Suprapubic skin (tissue), 4 donors: ENCODE results near the gene PACS1. TPM values are rescaled to one million over a fixed set of nuclear protein-coding genes. Genes with fewer than 3 reads are reported as not detected.

Experiments
- DNase-seq, 2 donors: peaks; one replicate each; pipeline ENCODE4 v3.0.0-alpha.2; 2019; ENCODE audit warnings: low spot score in 2 of 2
- H3K27ac ChIP-seq: fragments of 200-600 bp; sonication (generic); one replicate; pipeline ENCODE4 v1.5.1; 2019
- H3K27me3 ChIP-seq: fragments of 200-600 bp; sonication (generic); one replicate; pipeline ENCODE4 v1.5.1; 2019
- H3K36me3 ChIP-seq: fragments of 200-600 bp; sonication (generic); one replicate; pipeline ENCODE4 v1.5.1; 2019
- H3K4me1 ChIP-seq: fragments of 200-600 bp; sonication (generic); one replicate; pipeline ENCODE4 v1.5.1; 2019
- H3K4me3 ChIP-seq: fragments of 200-600 bp; sonication (generic); one replicate; pipeline ENCODE4 v1.5.1; 2019; ENCODE audit warnings: mild to moderate bottlenecking
- H3K9me3 ChIP-seq: fragments of 200-600 bp; sonication (generic); one replicate; pipeline ENCODE4 v1.5.1; 2019
- EP300 ChIP-seq: sonication (generic); formaldehyde crosslinking; IDR thresholded peaks from one replicate; pipeline ENCODE4 v1.6.1; 2017; ENCODE audit warnings: antibody characterized with exemption
- POLR2A ChIP-seq, 2 donors: fragments of 450-650 bp; IDR thresholded peaks; one replicate each; pipeline ENCODE4 v1.6.1; 2017; ENCODE audit warnings: antibody characterized with exemption in 2 of 2, mild to moderate bottlenecking in 2 of 2, moderate library complexity in 2 of 2
- POLR2AphosphoS5 ChIP-seq, 3 donors: sonication (generic); formaldehyde crosslinking; IDR thresholded peaks; one replicate each; pipeline ENCODE4 v1.6.1; 2017; ENCODE audit warnings: antibody characterized with exemption in 3 of 3
- WGBS: methylation state at CpG from one replicate; pipeline ENCODE4 v1.1.5; 2018; 5-methylcytosine and 5-hydroxymethylcytosine counted together
- total RNA-seq, 4 donors: library from RNA; depleted of rRNA; stranded (reverse); fragments of >200 nt; gene quantifications; one replicate each; pipeline ENCODE4 v1.1.0, GENCODE V29; 2016
- TF ChIP-seq, protein P1 (sequence below), 2 donors: fragments of 200-600 bp in 1 of 2; fragments of 450-650 bp in 1 of 2; sonication (generic) in 1 of 2; IDR thresholded peaks; one replicate each; pipeline ENCODE4 v1.5.1; 2016 to 2019; ENCODE audit warnings: antibody characterized with exemption in 2 of 2, mild to moderate bottlenecking in 1 of 2, moderate library complexity in 1 of 2

PACS1 gene
- total RNA-seq, 4 donors from 2014 or later, result 30.5 to 78.6 (median 41.8) TPM

DNA sequence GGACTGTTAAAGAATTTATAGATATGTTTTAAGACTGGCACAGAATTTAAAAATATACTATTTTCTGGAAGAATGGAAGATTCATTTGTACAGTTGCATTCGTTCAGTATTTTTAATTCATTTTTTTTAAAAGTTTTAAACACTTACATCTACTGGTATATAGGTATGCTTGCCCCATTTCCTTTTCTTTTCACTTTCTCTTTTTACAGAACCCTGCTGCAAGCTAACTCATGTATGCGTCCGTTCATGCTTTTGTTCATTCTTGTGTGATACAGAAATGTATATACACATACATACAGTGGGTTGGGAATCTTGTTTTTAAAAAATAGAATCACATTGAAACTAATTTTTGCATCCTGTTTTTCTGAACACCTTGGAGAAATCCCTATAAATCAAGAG is 31.0 kb downstream of the PACS1 start:
- TF ChIP-seq EP300 (no peak), POLR2A (IDR thresholded peaks at IDR 0.05) (no peak), POLR2AphosphoS5 (IDR thresholded peaks at IDR 0.05) (no peak)
- TF ChIP-seq, protein P1, sequence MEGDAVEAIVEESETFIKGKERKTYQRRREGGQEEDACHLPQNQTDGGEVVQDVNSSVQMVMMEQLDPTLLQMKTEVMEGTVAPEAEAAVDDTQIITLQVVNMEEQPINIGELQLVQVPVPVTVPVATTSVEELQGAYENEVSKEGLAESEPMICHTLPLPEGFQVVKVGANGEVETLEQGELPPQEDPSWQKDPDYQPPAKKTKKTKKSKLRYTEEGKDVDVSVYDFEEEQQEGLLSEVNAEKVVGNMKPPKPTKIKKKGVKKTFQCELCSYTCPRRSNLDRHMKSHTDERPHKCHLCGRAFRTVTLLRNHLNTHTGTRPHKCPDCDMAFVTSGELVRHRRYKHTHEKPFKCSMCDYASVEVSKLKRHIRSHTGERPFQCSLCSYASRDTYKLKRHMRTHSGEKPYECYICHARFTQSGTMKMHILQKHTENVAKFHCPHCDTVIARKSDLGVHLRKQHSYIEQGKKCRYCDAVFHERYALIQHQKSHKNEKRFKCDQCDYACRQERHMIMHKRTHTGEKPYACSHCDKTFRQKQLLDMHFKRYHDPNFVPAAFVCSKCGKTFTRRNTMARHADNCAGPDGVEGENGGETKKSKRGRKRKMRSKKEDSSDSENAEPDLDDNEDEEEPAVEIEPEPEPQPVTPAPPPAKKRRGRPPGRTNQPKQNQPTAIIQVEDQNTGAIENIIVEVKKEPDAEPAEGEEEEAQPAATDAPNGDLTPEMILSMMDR (IDR thresholded peaks at IDR 0.05), result no peak
- no peaks in the 10 kb centered on the region for H3K27me3 ChIP-seq
- no peak for DNase-seq
- no peak overlapping the region for H3K4me3 ChIP-seq
- no peak overlapping the region for H3K27ac ChIP-seq
- H3K9me3 ChIP-seq, result no peaks in the 10 kb centered on the region
- peaks cover 13% of the 10 kb centered on the region for H3K4me1 ChIP-seq
- H3K36me3 ChIP-seq, result no peaks in the 10 kb centered on the region
- 75% methylated on average over 3 of the region's 3 CpGs for WGBS

DNA sequence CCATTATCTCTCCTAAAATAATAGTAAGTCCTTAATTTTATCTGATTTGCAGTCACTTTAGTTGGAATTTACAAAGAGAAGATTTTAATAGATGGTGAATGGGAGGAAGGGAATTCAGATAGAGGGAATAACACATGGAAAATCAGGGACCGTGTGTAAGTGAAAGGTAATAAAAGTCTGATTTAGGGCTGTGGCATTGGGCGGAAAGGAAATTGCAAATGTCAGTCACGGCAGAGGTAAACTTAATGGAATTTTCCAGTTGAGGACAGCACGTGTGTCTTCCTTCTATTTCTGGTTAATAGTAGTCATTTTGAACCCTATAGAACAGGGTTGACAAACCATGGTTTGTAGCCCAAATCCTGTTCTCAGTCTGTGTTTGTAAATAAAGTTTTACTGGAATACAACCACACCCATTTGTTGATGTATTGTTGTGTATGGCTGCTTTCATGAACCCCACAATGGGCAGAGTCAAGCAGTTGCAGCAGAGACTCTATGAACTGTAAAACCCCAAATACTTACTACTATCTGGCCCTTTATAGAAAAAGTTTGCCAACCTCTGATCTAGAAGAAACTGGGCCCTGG is 34.1 kb downstream of the PACS1 start:
- Histone ChIP-seq H3K9me3 (no peaks in the 10 kb centered on the region), H3K27me3 (no peaks in the 10 kb centered on the region), H3K27ac (no peak overlapping the region), H3K4me3 (no peak overlapping the region), H3K36me3 (no peaks in the 10 kb centered on the region), H3K4me1 (peaks cover 13% of the 10 kb centered on the region)
- WGBS, result 85% methylated on average over 4 of the region's 4 CpGs
- TF ChIP-seq, protein P1 (IDR thresholded peaks at IDR 0.05), result no peak
- TF ChIP-seq POLR2AphosphoS5 (IDR thresholded peaks at IDR 0.05) (no peak), POLR2A (IDR thresholded peaks at IDR 0.05) (no peak), EP300 (no peak)
- no peak for DNase-seq

DNA sequence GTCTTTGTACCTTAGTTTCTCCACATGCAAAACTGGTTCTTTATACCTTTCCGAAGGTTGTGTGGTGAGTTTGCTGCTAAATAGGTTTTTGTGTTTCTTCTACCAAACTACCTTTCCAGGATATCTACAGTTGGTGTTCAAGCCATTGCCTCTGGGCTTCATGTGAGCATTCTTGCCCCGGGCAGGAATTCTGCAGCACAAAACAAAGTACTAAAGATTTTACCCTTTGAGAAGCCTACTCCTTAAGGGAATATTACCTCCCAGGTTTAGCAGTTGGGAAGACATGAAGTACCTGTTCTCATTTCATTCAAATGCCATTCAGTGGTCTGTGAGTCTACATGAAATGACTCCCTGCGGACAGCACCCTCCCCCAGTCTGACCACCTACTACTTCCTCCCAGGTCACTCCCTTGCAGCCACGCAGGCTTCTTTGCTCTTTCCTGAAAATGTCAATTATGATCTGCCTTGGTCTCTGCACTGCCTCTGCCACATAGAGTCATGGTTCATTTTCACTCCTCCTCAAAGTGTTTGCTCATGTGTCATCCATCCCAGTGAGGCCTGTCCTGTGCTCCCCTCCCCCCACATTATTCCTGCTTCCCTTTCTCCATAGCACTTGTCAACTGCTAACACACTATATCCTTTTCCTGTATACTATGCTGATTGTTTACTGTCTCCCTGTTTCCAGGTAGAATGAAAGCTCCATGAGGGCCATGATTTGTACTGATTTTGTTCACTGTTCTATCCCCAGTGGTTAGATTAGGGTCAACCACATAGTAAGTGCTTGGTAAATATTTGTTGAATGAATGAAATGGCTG is 36.9 kb downstream of the PACS1 start:
- 84% methylated on average over 4 of the region's 4 CpGs for WGBS
- no peak for DNase-seq
- Histone ChIP-seq H3K27me3 (no peaks in the 10 kb centered on the region), H3K4me1 (peaks cover 8% of the 10 kb centered on the region), H3K9me3 (no peaks in the 10 kb centered on the region), H3K27ac (no peak overlapping the region), H3K36me3 (no peaks in the 10 kb centered on the region), H3K4me3 (no peak overlapping the region)
- TF ChIP-seq POLR2A (IDR thresholded peaks at IDR 0.05), result no peak
- TF ChIP-seq POLR2AphosphoS5 (IDR thresholded peaks at IDR 0.05), result no peak
- no peak for TF ChIP-seq EP300
- TF ChIP-seq, protein P1 (IDR thresholded peaks at IDR 0.05), result no peak

DNA sequence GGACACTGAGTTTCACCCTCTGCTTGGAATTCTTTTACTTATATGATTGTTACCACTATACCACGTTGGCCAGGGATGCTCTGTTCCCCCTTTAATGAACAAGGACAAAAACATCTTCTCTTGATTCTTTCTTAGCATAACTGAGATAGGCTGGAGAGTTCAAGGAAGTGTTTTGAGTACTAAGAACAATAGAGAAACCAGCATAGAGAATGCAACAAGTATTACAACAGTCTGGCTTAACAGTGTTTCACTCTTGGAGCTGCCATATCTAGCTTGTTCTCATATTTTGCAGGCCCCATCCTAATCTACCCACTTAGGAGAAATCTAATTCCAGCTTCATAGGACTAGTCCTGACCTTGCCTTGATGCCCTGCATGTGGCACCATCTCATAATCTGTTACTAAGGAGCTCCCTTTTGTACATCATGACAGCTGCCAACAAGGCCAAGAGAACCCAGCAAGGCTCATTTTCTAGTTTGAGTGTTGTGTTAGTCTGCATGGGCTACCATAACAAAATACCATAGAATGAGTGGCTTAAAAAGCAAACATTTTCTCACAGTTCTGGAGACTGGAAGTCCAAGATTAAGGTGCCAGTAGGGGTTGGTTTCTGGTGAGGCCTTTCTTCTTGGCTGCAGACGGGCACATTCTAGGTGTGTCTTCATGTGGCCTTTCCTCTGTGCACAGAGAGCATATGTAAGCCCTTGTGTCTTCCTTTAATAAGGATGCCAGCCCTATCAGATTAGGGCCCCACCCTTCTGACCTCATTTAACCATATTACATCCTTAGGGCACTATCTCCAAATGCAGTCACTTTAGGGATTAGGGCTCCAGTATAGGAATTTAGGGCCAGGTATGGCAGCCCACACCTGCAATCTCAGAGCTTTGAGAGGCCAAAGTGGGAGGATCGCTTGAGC is 37.8 kb downstream of the PACS1 start:
- peaks cover 16% of the 10 kb centered on the region for H3K4me1 ChIP-seq
- H3K27me3 ChIP-seq, result no peaks in the 10 kb centered on the region
- TF ChIP-seq POLR2AphosphoS5 (IDR thresholded peaks at IDR 0.05), result no peak
- TF ChIP-seq, protein P1 (IDR thresholded peaks at IDR 0.05), result no peak
- no peak for TF ChIP-seq POLR2A (IDR thresholded peaks at IDR 0.05)
- TF ChIP-seq EP300, result no peak
- WGBS, result 86% methylated on average over 3 of the region's 3 CpGs
- no peak overlapping the region for H3K4me3 ChIP-seq
- DNase-seq, result no peak
- no peaks in the 10 kb centered on the region for H3K9me3 ChIP-seq
- H3K36me3 ChIP-seq, result no peaks in the 10 kb centered on the region
- no peak overlapping the region for H3K27ac ChIP-seq
